GM20431 (cell line): Measurements from ENCODE around the gene DHCR24.

Experiments
- in situ Hi-C: fragments of 300-500 bp; cut with MseI, MboI; formaldehyde crosslinking; loops from one replicate; pipeline ENCODE4 v1.15.0; 2020; ENCODE audit warnings: low sequenced_read_pairs; ENCODE audit not compliant: unreplicated experiment

Gene DHCR24

DNA sequence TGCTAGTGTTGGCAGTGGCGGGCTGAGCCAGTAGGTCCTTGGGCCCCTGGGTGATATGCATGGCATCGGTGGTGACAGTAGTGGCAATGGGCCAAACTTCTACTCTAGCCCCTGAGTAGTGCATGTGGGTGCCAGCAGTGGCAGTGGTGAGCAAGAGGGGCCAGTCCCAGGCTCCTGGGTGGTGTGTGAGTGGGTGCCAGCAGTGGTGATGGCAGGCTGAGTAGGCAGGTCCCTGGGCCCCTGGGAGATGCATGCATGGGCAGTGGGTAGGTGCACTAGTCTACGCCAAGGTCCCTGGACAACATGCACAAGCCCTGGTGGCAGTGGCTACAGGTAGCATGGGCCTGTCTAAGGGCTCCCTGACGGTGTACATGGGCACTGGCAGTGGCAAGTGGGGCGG lies 61.3 kb downstream of the DHCR24 start:
- in situ Hi-C loops: no loop called here

DNA sequence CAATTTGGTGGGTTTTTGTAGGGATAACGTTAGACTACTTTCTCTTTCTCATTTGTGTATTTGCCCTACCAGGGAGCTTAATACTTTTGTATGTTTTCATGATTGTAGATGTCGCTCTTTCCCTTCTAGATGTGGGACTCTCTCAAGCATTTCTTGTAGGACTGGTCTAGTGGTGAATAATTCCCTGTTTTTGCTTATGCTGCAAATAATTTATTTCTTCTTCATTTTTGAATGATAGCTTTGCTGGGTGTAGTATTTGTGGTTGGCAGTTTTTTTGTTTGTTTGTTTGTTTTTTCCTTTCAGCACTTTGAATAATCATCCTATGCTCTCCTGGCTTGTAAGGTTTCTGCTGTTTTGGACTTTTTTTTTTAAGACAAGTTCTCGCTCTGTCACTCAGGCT lies 63.3 kb downstream of the DHCR24 start:
- in situ Hi-C loops: no loop called here

DNA sequence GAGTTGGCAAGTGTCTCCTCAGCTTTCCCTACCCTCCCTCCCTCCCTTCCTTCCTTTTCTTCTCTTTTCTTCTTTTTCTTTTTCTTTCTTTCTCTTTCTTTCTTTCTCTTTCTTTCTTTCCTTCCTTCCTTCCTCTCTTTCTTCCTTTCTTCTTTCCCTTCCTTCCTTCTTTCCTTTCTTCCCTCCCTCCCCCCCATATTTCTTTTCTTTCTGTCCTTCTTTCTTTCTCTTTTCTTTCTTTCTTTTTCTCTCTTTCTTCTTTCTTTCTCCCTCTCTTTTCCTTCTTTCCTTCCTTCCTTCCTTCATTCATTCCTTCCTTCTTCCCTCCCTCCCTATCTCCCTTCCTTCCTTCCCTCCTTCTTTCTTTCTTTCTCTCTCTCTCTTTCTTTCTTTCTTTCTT lies 67.3 kb downstream of the DHCR24 start:
- in situ Hi-C loops: loop anchor here (10.0 kb wide), 1 partner anchor 145 kb away; no protein-coding TSS in a partner anchor

DNA sequence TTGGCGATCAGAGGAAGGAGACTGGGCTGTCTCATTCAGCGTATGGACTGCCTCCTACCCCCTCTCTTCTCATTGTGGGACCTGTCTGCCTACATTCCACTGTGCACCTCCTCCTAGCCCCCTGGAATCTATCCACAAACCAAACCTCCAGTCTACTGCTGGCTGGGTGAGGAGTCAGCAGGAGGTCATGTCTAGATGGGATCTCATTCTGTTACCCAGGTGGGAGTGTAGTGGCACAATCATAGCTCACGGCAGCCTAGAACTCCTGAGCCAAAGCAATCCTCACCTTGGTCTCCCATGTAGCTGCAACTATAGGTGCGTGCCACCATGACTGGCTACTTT lies 67.8 kb downstream of the DHCR24 start:
- in situ Hi-C loops: loop anchor here (10.0 kb wide), 1 partner anchor 144 kb away; no protein-coding TSS in a partner anchor

DNA sequence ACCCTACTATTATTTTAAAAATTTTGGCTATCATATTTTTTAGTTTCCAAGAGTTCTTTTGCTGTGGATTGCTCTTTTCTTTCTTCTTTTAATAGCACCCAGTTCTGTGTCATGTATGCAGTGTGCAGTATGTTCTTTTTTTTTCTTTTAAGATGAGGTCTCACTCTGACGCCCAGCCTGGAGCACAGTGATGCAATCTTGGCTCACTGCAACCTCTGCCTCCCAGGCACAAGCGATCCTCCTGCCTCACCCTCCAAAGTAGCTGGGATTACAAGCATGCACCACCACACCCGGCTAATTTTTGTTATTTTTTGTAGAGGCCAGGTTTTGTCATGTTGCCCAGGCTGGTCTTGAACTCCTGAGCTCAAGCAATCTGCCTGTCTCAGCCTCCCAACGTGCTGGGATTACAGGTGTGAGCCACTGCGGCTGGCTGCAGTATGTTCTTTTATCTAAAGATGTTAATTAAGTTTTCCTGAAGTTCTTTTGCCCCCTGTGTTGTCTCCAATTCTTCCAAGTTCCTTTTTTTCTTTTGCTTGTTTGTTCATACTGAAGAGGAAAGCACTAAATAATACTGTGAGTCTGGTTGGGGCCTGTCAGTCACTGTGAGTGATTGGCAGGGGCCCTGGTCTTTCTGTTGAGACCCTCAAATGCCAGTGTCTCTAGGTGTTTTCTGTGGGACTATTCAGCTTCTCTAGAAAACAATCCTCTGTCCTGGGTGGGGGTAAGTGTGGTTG lies 68.4 kb downstream of the DHCR24 start:
- in situ Hi-C loops: loop anchor here (10.0 kb wide), 1 partner anchor 144 kb away; no protein-coding TSS in a partner anchor

DNA sequence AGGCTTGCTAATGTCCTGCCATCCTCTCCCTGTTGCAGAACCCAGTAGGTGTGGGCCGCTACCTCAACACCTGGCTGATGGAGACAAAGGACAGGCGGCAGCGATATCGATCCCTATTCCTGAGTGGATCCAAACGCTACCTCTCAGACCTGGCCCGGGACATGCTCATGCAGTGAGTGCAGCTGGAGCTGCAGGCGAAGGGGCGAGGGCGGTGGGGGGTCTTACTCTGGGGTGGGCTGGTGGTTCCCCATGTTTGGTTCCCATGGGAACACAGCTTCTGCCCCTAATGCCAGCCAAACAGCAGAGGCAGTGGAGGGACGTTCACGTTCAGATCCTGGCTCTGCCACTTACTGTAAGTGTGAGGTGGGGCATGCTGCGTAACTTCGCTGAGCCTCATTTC lies 70.0 kb downstream of the DHCR24 start:
- in situ Hi-C loops: loop anchor here (10.0 kb wide), 1 partner anchor 142 kb away; no protein-coding TSS in a partner anchor

DNA sequence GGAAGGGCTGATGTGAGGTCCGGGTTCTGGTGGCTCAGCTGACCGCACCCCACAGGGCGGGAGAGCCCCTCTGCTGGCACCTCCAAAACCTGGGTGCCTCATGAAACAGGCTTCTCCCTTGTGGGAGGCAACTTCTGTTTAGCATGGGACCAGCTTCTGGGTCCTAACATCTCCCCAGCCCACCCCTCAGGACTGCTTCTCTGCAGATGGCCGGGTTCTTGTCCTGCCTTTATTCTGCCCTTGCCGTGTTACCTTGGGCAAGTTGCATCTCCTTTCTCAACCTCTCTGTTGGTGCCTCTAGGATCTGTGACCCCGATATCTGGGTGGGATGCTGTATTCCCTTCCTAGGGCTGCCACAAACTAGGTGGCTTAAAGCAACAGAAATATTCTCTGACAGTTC lies 70.9 kb downstream of the DHCR24 start:
- in situ Hi-C loops: loop anchor here (10.0 kb wide), 1 partner anchor 141 kb away; no protein-coding TSS in a partner anchor

DNA sequence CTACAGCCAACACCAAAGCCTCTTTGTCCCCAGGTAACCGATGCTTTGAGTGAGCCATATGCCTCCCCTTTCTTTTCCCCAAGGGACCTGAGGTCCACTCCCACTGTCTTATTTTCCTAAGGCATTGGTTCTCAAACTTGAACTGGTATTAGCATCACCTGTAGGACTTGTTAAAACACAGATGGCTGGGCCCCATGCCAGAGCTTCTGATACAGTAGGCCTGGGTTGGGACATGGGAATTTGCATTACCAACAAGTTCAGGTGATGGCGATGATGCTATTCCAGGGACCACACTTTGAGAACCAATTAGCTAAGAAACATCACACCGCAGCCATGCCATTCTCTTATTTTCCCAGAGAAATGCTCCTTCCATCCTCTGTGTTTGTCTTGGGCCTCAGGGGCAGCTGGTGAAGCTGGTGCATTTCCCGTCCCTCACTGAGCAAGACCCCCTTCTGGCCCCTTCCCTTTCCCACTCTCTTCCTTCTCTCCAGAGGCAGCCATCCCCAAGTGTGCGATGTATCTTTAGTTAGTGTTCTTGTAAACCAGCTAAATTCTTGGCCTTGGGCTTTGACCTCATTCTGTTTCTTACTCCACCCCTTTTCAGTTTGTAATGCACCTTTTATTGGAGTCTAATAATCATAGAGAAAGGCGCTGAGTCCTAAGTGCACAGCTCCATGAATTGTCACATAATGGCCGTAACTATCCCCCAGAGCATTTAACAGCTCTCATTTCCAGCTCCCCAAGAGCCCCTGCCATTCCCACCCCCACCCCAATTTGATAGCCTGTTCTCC lies 71.7 kb downstream of the DHCR24 start:
- in situ Hi-C loops: loop anchor here (10.0 kb wide), 1 partner anchor 140 kb away; no protein-coding TSS in a partner anchor

DNA sequence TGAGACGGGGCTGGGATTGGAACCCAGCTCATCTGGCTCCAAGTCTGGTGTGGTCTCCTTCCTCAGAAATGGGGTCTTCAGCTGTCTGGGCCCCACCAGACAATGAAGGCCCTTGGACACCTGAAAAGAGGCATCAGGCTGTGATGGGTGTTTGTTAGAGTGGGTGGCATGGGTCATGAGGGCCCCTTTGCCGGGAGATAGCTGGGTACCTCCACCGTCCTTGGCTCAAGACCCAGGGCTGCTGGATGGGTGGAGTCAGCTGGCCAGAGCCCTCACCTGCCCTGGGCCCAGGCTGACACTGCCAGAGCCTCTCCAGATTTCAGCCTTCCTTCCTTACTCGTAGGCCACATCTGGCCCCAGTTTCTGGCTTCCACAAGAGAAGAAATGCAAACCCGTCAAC lies 72.4 kb downstream of the DHCR24 start:
- in situ Hi-C loops: loop anchor here (10.0 kb wide), 1 partner anchor 140 kb away; no protein-coding TSS in a partner anchor

DNA sequence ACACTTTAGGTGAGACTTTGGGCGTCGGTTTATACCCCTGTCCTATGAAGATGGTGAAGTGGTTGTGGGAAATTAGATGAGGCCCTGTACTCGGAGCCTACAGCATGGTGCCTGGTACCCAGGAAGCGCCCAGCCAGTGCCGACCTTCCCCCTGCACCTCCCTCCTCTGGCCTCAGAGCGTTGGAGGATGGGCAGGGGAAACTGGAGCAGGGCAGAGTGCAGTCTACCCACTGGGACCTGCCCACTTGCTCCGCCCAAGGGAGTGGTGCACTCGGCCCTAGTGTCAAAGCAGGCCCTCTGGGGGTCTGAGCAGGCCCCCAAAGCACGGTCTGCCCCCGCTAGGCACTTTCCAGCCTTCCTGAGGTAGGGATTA lies 72.9 kb downstream of the DHCR24 start:
- in situ Hi-C loops: loop anchor here (10.0 kb wide), 1 partner anchor 139 kb away; no protein-coding TSS in a partner anchor

DNA sequence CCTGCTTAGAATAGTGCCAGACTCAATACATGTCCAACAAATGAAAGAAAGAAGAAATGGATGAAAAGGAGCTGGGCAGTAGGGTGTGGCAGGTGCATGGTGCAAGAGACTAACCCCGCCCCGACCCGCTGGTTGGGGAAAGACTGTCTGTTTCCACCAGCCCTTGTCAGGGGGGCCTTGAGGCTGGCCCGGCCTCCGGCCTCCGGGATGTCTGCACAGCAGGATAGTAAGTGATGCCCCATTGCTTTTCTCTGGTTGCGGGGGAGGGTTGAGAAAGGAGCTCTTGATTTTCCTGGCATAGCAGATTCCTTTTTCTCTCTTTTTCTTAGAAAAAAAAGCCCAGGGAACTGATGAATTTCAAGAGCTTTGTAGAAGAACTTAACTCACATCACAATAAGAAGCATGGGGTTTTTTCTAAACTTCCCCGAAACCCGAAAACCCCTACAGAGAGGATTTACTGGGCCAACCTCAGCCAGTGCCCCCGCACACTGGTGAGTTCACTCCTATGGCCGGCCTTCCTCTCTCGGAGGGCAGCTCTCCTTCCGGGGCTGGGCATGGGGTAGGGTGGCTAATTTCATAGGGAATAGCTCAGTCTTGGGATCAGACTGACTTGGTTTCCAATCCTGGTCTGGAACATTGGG lies 73.4 kb downstream of the DHCR24 start:
- in situ Hi-C loops: loop anchor here (10.0 kb wide), 1 partner anchor 139 kb away; no protein-coding TSS in a partner anchor

DNA sequence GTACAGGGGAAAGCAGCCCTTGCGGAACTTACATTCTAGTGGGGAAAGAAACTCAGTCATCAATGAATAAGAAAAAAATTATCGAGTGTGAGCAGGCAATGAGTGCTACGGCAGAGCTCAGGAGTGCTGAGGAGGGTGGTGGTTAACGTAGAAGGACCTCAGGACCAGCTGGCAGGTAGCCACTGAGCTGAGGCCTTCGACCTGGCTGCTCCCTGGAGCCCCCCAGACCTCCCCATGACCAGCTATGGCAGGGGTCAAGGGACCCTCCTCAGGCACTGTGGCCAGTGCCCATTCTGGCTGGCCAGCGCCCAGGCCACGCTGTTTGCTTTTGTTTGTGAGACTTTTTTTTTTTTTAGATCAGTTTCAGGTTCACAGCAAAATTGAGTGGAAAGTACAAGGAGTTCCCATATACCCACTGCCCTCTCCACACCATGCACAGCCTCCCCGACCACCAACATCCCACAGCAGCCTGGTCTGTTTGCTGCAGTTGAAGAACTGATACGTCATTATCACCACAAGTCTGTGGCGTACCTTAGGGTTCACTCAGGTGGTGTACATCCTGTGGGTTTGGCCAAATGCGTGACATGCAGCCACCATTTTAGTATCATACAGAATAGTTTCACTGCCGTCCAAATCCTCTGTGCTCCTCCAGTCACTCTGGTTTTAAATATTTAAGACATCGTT lies 74.1 kb downstream of the DHCR24 start:
- in situ Hi-C loops: loop anchor here (10.0 kb wide), 1 partner anchor 138 kb away; no protein-coding TSS in a partner anchor

DNA sequence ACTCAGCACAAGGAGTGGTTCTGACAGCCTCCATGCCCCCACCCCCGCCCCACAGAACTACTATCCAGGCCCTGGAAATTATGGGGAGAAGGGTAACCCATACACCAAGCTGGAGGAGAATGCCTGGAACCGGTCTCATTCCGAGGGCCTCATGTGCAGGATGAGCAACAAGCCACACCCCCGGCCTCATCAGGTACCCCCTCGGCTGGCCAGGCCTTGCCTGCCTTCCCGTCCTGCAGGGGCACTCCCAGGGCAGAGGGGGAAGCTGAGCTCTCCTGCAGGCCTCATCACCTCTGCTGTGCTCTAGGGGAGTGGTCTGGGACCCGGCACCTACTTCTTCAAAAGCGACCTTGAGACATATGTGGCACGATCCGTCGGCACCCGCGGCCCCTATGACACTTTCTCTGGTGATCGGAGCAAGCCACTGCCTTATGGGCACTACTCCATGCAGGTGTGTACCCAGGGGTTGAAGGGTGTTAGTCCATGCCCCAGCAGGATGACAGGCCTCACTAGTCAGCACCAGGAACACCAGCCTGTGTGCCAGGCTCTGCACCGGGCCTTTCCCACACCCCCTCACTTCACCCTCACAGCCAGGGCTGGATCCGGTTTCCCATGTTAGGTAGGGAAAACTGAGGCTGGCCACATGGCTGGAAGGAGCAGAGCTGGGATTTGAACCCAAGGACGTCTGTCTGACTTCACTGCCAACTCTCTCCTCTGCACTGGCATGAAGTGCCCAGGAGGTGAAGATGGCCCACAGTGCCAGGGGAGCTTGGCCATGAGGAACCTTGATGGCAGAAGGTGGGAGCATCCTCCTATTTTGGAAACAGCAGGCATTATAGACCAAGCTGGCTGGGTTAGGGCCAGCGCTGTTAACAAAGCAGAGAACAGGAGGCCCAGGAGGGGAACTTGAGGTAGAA lies 75.0 kb downstream of the DHCR24 start:
- in situ Hi-C loops: loop anchor here (10.0 kb wide), 1 partner anchor 137 kb away; no protein-coding TSS in a partner anchor

DNA sequence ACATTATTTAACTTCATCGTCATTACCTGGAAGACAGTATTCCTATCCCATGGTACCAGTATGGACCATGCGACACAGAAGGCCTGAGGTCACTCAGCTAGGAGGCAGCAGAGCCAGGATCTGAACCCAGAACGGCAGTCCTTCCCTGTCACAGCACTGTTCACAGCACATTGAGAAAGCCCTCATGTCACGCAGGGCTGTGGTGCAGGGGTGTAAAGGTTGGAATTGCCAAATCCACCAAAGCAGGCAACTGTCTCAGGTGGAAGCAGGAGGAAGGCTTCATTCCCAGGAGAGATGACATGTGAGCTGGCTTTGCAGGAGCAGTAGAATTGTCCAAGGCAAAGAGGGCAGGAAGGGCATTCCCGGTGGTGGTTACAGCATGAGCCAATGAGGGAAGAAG lies 75.9 kb downstream of the DHCR24 start:
- in situ Hi-C loops: loop anchor here (10.0 kb wide), 1 partner anchor 136 kb away; no protein-coding TSS in a partner anchor

DNA sequence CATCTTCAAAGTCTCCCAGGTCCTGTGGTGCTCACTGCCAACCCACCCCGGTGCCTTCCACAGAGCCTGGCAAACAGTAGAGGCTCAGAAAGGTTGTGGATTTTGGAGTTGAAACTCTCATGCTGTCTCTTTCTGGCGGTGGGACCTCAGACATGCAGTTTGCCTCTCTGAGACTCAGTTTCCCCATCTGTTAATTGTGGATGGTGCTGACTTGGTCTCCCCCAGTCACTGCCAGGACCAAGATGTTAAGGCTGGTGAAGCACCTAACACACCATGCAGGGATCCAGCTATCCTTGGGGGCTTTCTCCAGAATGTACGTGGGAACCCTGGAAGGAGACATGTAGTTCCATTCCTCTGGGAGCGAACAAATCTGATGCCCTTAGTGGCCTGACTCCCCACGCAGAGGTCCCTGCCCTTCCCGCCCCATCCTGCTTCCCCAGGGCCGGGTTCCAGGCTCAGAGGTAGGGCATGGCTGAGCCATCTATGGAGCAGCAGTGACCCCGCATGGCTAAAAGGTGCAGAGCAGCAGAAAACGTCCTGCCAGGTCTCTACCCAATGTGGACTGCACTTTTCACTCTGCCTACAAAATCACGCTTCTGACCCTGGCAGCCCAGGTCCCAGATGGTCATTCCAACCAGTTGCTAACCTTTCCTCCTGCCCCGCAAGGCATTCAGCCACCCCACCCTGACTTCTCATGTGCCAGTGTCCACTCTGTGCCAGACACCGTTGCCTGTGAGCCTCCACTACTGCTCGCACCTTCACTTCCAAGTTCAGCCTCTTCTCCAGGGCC lies 76.6 kb downstream of the DHCR24 start:
- in situ Hi-C loops: loop anchor here (10.0 kb wide), 1 partner anchor 136 kb away; no protein-coding TSS in a partner anchor

DNA sequence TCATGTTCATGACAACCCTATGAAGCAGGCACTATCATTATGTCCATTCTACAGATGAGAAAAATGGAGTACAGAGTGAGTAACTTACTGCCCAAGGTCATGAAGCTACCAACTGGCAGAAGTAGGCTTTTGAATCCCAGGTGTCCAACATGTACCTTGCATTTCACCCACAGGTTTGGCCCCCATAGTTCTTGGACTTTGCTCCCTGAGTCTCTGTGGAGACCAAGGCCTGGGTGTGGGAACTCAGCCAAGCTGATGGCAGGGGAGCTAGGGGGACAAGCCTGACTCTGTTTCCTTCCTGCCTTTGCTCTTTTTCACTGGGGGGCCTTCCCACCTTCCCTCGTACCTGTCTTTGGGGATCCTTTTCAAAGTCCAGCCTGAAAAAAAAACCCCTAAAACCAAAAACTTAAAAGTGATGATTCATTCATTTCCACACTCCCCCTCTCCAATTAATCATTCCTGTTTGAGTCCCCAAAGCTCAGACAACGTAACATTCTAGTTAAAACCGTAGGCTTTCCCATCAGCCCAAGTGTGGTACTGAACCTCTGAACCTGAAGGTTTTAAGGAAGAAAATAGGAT lies 77.4 kb downstream of the DHCR24 start:
- in situ Hi-C loops: loop anchor here (10.0 kb wide), 1 partner anchor 135 kb away; no protein-coding TSS in a partner anchor

DNA sequence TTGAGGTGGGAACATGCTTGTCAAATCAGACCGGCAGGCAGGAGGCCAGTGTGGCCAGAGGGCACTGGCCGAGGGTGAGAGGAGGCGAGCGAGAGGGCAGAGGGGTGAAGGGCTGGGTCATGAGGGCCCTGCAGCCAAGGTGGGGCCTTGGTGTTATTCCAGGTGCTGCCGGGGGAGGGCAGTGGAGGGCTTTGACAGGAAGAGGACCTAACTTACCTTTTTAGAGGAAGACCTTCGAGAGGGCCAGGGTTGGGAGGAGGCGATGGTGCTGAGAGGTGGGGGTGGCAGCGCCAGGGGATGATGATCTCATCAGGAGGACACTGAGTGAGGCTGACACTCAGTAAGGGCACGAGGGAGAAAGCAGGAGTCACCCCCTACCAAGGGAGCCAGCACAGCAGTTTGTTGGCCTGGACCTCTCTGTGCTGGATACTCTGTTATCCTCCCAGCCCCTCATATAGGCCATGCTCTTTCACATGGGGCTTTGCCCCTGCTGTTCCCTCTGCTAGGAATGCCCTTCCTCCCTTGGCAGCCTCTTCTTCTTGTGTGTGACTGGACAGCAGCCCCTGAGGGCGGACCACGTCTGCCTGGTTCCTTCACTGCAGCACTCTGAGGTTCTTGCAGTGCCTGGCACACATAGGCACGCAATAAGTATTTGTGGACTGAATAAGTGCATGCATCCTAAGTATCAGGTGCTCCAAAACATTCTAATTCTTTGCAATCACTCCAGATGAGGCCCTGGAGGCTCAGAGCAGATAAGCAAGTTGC lies 78.4 kb downstream of the DHCR24 start:
- in situ Hi-C loops: no loop called here
